ENCODE measurements around the gene HNMT.

Gene HNMT

GRCh38 chr2:137935591-137935990 is 28.7 kb upstream of the HNMT start:
- H3K4me1 ChIP-seq (ENCODE audit: control insufficient read depth, insufficient read depth, low read length), result no peaks in the 10 kb centered on the region
- no peaks in the 10 kb centered on the region for H3K36me3 ChIP-seq (ENCODE audit: control insufficient read depth in 2 of 2, insufficient read depth in 1 of 2, low read length in 2 of 2)
- TF ChIP-seq ZNF704 (tag by site-specific recombination; IDR thresholded peaks at IDR 0.05) (no peak), ZNF544 (tag by site-specific recombination; IDR thresholded peaks at IDR 0.05) (no peak), ZNF174 (tag by site-specific recombination; IDR thresholded peaks at IDR 0.05) (no peak), ZNF157 (tag by site-specific recombination; IDR thresholded peaks at IDR 0.05) (no peak), ZNF274 (IDR thresholded peaks at IDR 0.05; ENCODE audit: low read length) (no peak), ZNF274 (tag by site-specific recombination; IDR thresholded peaks at IDR 0.05; ENCODE audit: borderline replicate concordance) (no peak), ZNF133 (tag by site-specific recombination; IDR thresholded peaks at IDR 0.05) (no peak), ZNF155 (tag by site-specific recombination; IDR thresholded peaks at IDR 0.05) (no peak), REPIN1 (tag by site-specific recombination; IDR thresholded peaks at IDR 0.05; ENCODE audit: low read depth) (no peak), ZNF292 (tag by site-specific recombination; IDR thresholded peaks at IDR 0.05; ENCODE audit: borderline replicate concordance, low read depth) (no peak), GLI4 (tag by site-specific recombination; IDR thresholded peaks at IDR 0.05) (no peak), INSM2 (tag by site-specific recombination; IDR thresholded peaks at IDR 0.05) (no peak), PRDM10 (tag by site-specific recombination; IDR thresholded peaks at IDR 0.05) (no peak), ZNF664 (tag by site-specific recombination; IDR thresholded peaks at IDR 0.05) (no peak), ZNF449 (tag by site-specific recombination; IDR thresholded peaks at IDR 0.05) (no peak), OVOL3 (tag by site-specific recombination; IDR thresholded peaks at IDR 0.05) (no peak), MZF1 (tag by site-specific recombination; IDR thresholded peaks at IDR 0.05; ENCODE audit: borderline replicate concordance) (no peak)
- ChIA-PET POLR2A (no interaction called here), CTCF (no interaction called here)
- no peak overlapping the region for H3K27ac ChIP-seq (ENCODE audit: extremely low read depth, low read depth, low read length)
- H3K9me3 ChIP-seq (ENCODE audit: control insufficient read depth, insufficient read depth, low read depth, low read length), result no peaks in the 10 kb centered on the region
- no peak overlapping the region for H3K4me3 ChIP-seq (ENCODE audit: low read depth, low read length)

GRCh38 chr2:137937246-137937645 is 27.0 kb upstream of the HNMT start:
- Histone ChIP-seq H3K9me3 (ENCODE audit: control insufficient read depth, insufficient read depth, low read depth, low read length) (no peaks in the 10 kb centered on the region), H3K4me1 (ENCODE audit: control insufficient read depth, insufficient read depth, low read length) (no peaks in the 10 kb centered on the region), H3K4me3 (ENCODE audit: low read depth, low read length) (no peak overlapping the region), H3K27ac (ENCODE audit: extremely low read depth, low read depth, low read length) (no peak overlapping the region), H3K36me3 (ENCODE audit: control insufficient read depth in 2 of 2, insufficient read depth in 1 of 2, low read length in 2 of 2) (no peaks in the 10 kb centered on the region)
- ChIA-PET CTCF (interaction anchor here (1.2 kb wide), 1 partner anchor 9 kb away, joined by 6 read pairs; no protein-coding TSS in a partner anchor), POLR2A (no interaction called here)
- TF ChIP-seq ZNF18 (tag by site-specific recombination; IDR thresholded peaks at IDR 0.05) (no peak), REPIN1 (tag by site-specific recombination; IDR thresholded peaks at IDR 0.05; ENCODE audit: low read depth) (no peak), ZNF610 (tag by site-specific recombination; IDR thresholded peaks at IDR 0.05; ENCODE audit: borderline replicate concordance) (no peak), ZNF274 (IDR thresholded peaks at IDR 0.05; ENCODE audit: low read length) (no peak), ZNF274 (tag by site-specific recombination; IDR thresholded peaks at IDR 0.05; ENCODE audit: borderline replicate concordance) (no peak), REST (tag by site-specific recombination; IDR thresholded peaks at IDR 0.05) (no peak), ZNF239 (tag by site-specific recombination; IDR thresholded peaks at IDR 0.05) (no peak), ZNF558 (tag by site-specific recombination; IDR thresholded peaks at IDR 0.05) (no peak), ZNF792 (tag by site-specific recombination; IDR thresholded peaks at IDR 0.05) (no peak)
